GM10266 (cell line): Measurements from ENCODE around the gene HDAC9.

ENCODE experiments used
- DNase-seq: peaks from one replicate; pipeline ENCODE4 v3.0.0; 2012; ENCODE audit errors: extremely low spot score
- TF ChIP-seq, protein P1 (sequence below): IDR thresholded peaks from 2 replicates; pipeline ENCODE4 v1.5.1; 2012; ENCODE audit warnings: mild to moderate bottlenecking, low read depth; ENCODE audit not compliant: control insufficient read depth, insufficient read depth; ENCODE audit errors: missing control alignments

HDAC9 gene

DNA sequence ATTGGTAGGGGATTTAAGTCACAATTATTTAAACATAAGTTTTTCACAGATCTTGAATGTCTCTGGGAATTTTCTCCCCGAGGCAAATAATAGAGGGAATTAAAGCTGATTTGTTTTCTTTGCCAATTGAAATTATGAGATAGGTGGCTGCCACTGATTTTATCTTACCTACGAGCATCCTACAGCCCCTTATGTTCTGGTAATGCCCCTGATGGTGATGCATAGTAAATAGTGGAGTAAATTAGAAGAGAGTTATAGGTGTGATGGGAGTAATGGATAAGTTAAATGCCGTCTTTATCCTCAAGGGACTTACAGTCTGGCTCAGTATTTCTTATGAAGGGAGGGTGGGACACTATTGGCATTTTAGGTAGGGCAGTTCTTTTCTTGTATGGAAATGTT lies 58.1 kb downstream of the HDAC9 start:
- DNase-seq = no peak
- TF ChIP-seq, protein P1, sequence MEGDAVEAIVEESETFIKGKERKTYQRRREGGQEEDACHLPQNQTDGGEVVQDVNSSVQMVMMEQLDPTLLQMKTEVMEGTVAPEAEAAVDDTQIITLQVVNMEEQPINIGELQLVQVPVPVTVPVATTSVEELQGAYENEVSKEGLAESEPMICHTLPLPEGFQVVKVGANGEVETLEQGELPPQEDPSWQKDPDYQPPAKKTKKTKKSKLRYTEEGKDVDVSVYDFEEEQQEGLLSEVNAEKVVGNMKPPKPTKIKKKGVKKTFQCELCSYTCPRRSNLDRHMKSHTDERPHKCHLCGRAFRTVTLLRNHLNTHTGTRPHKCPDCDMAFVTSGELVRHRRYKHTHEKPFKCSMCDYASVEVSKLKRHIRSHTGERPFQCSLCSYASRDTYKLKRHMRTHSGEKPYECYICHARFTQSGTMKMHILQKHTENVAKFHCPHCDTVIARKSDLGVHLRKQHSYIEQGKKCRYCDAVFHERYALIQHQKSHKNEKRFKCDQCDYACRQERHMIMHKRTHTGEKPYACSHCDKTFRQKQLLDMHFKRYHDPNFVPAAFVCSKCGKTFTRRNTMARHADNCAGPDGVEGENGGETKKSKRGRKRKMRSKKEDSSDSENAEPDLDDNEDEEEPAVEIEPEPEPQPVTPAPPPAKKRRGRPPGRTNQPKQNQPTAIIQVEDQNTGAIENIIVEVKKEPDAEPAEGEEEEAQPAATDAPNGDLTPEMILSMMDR = no peak

DNA sequence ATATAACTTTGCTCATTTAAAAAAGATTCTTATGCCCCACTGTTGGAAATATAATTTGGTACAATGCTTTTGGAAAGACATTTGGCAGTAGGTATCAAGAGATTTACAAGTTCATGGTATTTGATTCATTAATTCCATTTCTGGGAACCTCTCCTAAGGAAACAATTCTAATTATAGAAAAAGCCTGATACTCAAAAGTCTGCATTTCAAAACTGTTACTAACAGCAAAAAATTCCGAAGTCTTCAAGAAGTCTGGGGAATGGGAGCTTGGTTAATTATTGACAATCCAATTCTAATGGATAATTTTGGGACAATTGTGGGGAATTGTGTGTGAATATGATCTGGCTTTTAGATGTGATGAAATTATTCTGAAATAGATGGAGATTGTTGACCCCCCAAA lies 59.6 kb downstream of the HDAC9 start:
- DNase-seq = no peak
- TF ChIP-seq, protein P1 = no peak

DNA sequence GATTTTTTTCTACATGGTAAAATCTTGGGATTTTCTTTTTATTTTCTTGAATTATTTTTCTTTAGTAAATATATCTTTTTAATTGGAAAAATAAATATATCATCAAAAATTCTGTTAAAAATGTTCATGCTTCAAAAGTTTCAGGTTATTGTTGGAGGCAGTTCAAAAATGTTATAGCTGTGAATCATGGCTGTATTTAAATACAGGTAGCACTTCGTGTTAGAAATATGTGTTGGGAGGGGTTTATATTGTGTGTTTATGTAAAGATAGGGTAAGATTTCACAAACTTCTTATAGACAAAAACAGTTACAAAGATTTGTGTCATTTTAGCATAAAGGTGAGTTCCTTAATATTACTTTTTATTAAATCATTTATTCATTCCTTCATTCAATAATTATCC lies 60.4 kb downstream of the HDAC9 start:
- TF ChIP-seq, protein P1 = no peak
- DNase-seq = no peak

DNA sequence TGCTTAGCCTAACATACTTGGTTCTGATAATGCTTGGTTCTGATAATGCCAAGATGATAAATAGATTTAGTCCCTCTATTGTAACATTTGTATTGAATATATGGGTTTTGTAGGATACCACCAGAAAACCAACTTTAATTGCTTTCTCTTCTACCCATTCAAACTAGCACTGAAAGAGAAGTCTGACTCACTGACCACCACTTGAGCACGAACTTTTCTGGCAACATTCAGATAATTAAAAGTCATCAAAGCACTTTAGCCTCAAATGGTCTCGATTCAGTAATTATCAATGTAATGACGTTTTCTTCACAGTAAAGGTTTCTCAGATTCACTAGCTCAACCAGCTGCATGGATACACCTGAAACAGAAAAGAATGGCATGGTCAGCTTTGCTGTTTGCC lies 63.0 kb downstream of the HDAC9 start:
- no peak for DNase-seq

DNA sequence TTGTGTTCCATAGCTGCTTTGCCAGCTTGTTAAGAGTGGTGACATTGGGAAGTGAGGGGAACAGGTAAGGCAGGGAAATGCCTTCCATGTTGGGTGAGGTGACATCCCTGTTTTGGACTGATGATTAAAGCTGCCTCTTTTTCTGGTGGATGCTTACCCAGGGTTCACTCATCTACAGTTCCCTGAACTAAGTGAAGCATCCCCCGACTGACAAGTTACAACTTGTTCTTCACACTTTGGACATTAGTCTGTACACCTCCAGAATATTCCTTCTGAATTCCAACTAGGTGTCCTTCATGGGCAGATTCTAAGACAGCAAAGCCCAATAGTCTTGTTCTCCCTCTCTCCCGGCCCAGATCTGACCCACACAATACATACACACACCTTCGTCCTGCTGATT lies 63.4 kb downstream of the HDAC9 start:
- TF ChIP-seq, protein P1 = no peak
- DNase-seq = no peak

More for the DNA sequence above, 63.0 kb downstream of the HDAC9 start:
- TF ChIP-seq, protein P1 = no peak

DNA sequence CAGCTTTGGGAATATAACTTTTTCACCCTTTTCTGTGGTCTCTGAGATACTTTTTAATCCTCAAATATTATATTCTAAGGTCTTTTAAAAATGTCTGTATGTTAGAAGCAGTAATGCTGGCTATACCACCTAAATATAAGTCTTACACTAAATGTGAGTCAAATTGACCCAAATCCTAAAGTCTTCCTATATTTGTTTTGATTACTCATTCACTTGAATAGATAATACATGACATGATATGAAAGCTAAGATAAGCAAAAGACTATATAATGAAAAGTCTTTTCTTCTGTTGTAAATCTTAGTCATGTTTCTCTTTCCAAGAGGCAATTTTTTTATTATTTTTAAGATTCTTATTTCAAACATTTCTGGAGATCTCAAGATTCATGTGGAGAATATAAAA lies 64.2 kb downstream of the HDAC9 start:
- TF ChIP-seq, protein P1 = no peak
- DNase-seq = no peak

DNA sequence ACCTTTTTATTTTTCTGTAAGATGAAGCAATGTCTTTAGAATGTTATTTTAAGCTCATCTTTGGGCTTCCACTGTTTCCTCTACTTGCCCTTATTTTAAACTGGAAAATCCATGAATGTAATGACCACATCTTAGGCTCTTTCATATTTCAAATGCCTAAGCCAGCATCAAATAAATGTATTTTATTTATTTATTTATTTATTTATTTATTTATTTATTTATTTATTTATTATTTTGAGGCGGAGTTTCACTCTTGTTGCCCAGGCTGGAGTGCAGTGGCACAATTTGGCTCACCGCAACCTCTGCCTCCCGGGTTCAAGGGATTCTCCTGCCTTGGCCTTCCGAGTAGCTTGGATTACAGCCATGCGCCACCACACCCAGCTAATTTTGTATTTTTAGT lies 69.2 kb downstream of the HDAC9 start:
- no peak for DNase-seq
- TF ChIP-seq, protein P1 = no peak
